Activated CD8-positive, alpha-beta memory T cell treated with anti-CD3 and anti-CD28 coated beads, Interleukin-2, amount 10 ng/mL, durations not matched to agents 7 days and 5 days (primary cell): ENCODE measurements around the gene HMCN1. TPM values are rescaled to one million over a fixed set of nuclear protein-coding genes. Genes with fewer than 3 reads are reported as not detected.
A peak's percentile ranks its signal among the peaks of the same experiment; 100 is the strongest.

Experiments used
- ATAC-seq: fragments of 150-1000 bp; cut with Tn5 transposase; one replicate; pipeline ENCODE4 v1.10.0; 2021; ENCODE audit warnings: moderate library complexity
- CTCF ChIA-PET: fragments of 350-600 bp; sonication (Branson Sonifier 250); formaldehyde crosslinking; loops from one replicate; lab custom pipeline; 2021; ENCODE audit warnings: antibody characterized with exemption; lab: Charles Lee
- DNase-seq: peaks from one replicate; pipeline ENCODE4 v3.0.0-alpha.2; 2020
- H3K27ac Mint-ChIP-seq: one replicate; pipeline ENCODE4 v1.8.0; 2021; ENCODE audit warnings: mild to moderate bottlenecking, mixed read lengths
- H3K27me3 Mint-ChIP-seq: one replicate; pipeline ENCODE4 v1.8.0; 2021; ENCODE audit warnings: mixed read lengths
- H3K36me3 Mint-ChIP-seq: one replicate; pipeline ENCODE4 v1.8.0; 2021; ENCODE audit warnings: mild to moderate bottlenecking, mixed read lengths
- H3K4me1 Mint-ChIP-seq: one replicate; pipeline ENCODE4 v1.8.0; 2021; ENCODE audit warnings: mixed read lengths
- H3K4me3 Mint-ChIP-seq: one replicate; pipeline ENCODE4 v1.8.0; 2021; ENCODE audit warnings: mild to moderate bottlenecking, moderate library complexity, mixed read lengths
- H3K9me3 Mint-ChIP-seq: one replicate; pipeline ENCODE4 v1.8.0; 2022; ENCODE audit warnings: low read depth, mixed read lengths
- total RNA-seq, 2 experiments: library from RNA; stranded (reverse); gene quantifications; one replicate each; pipeline ENCODE4 v1.2.3, GENCODE V29; 2021

The HMCN1 gene
- total RNA-seq, 2 experiments from 2014 or later = 0.06 to 0.28 TPM

DNA sequence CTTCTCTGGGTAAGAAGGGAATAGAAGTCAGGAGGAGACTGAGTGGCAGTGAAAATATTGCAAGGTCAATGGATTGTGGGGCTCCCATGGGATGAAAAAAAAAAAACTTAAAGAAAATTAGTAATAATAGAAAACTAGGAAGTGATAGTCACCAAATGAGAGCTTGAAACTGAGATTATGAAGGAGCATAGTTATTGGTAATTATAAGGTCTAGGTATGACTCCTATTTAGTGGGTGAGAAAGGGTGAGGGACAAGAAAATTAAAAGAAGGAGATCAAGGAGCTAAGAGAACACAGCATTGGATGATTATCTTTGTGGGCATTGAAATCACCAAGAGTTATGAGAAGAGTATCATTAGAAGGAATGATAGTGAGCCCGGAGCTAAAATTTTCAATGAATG lies 339.5 kb downstream of the HMCN1 start:
- Mint-ChIP-seq H3K27me3 (peaks cover 13% of the 10 kb centered on the region), H3K36me3 (no peaks in the 10 kb centered on the region), H3K4me1 (peaks cover 7% of the 10 kb centered on the region), H3K4me3 (no peak overlapping the region), H3K27ac (no peak overlapping the region), H3K9me3 (no peaks in the 10 kb centered on the region)
- DNase-seq = no peak
- no peak for ATAC-seq
- CTCF ChIA-PET = no interaction called here

DNA sequence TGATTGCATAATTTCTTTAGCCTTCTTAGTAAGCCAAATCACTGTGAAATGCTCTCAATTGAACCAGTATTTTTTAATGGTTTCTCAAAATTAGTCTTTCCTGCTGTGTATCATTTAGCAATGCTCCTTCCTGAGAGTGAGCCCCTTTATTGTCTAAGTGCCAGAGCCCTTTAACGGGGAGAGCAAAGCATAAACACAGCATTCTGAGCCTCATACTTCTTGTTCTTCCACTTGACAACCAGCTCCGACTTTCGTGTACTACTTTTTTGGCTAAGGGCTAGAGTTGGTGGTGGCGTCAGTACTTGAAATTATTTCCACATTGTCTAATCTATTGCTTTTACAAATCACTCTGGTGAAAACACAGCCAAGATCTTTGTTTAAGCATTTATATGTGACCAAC lies 341.8 kb downstream of the HMCN1 start:
- no peak for ATAC-seq
- Mint-ChIP-seq H3K9me3 (no peaks in the 10 kb centered on the region), H3K4me1 (peaks cover 7% of the 10 kb centered on the region), H3K27me3 (peaks cover 7% of the 10 kb centered on the region), H3K36me3 (no peaks in the 10 kb centered on the region), H3K27ac (no peak overlapping the region), H3K4me3 (no peak overlapping the region)
- no peak for DNase-seq
- CTCF ChIA-PET = no interaction called here

DNA sequence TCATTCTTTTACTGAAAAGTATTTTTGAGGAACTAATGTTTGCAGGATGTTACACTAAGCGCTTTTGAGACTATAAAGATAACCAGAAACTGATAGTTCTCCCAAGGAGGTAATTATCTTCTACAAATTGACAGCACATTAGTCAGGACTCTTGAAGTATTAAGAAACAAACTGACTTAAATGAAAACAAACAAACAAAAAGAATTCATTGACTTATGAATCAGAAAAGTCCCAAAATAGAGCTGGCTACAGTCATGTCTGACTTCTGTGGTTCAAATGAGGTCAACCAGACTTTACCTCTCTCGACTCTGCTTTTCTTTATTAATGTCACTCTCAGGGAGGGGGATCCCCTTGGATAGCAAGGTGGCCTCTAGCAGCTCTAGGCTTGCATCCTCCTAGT lies 344.1 kb downstream of the HMCN1 start:
- CTCF ChIA-PET = no interaction called here
- Mint-ChIP-seq H3K27ac (no peak overlapping the region), H3K27me3 (peaks cover 5% of the 10 kb centered on the region), H3K36me3 (no peaks in the 10 kb centered on the region), H3K4me3 (no peak overlapping the region), H3K4me1 (peaks cover 10% of the 10 kb centered on the region), H3K9me3 (no peaks in the 10 kb centered on the region)
- no peak for DNase-seq
- peak; percentile 57 for ATAC-seq

DNA sequence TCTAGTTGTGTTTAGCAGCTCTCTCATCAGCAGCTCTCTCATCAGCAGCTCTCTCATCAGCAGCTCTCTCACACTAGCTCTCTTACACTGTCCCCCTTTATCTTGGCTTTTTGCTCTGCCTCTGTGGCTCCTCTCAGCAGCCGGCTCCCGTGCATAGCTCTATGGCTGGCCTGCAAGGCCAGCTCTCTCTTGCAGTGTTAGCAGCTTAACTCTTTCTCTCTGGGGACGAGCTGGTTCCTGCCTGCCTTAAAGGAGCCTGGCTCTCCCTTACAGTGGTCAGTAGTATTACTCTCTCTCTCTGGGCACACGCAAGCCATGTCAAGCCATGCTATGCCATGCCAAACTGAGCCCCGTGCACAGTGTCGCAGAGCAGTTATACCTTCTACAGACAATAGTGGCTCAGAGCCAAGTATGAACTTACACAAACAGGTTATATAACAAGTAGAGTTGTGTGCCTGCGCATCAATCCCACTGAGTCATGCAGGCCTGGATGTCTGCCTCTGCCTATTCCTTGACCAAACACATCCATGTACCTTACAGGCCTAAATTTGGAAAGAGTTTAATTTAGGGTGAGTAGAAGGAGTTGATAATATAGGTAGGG lies 345.0 kb downstream of the HMCN1 start:
- DNase-seq (no peak), ATAC-seq (no peak)
- no peaks in the 10 kb centered on the region for H3K9me3 Mint-ChIP-seq
- H3K36me3 Mint-ChIP-seq = no peaks in the 10 kb centered on the region
- no peak overlapping the region for H3K27ac Mint-ChIP-seq
- CTCF ChIA-PET = no interaction called here
- H3K27me3 Mint-ChIP-seq = peaks cover 7% of the 10 kb centered on the region
- no peak overlapping the region for H3K4me3 Mint-ChIP-seq
- H3K4me1 Mint-ChIP-seq = peaks cover 10% of the 10 kb centered on the region

DNA sequence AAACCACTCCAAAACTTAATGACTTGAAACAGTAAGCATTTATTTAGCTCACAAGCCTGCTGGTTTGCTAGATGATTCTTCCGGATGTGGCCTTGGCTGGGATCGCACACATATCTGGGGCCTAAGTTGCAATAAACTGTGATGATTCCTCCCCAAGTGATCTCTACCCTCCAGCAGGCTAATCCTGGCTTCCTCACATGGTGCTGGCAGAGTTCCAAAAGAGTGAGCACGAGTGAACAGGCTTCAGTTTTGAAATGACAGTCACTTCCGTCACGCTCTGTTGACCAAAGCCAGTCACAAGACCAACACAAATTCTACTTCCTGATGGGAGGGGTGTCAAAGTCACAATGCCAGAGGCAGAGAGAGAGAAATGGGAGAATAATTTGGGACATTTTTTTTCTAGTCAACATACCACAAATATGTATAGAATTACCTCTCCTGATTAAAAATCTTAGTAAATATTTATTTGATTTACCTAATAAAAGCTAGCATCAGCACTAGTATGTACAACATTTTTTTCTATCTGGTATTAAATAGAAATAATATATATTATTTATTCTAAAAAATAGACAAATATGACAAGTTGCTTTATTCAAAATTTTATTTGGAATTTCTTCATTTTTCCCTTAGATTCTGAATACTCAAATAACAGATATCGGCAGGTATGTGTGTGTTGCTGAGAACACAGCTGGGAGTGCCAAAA lies 348.2 kb downstream of the HMCN1 start:
- peak; percentile 45 for DNase-seq
- Mint-ChIP-seq H3K27ac (no peak overlapping the region), H3K4me1 (peaks cover 10% of the 10 kb centered on the region), H3K36me3 (no peaks in the 10 kb centered on the region), H3K9me3 (no peaks in the 10 kb centered on the region), H3K4me3 (no peak overlapping the region), H3K27me3 (peaks cover 5% of the 10 kb centered on the region)
- ATAC-seq = no peak
- CTCF ChIA-PET = no interaction called here

DNA sequence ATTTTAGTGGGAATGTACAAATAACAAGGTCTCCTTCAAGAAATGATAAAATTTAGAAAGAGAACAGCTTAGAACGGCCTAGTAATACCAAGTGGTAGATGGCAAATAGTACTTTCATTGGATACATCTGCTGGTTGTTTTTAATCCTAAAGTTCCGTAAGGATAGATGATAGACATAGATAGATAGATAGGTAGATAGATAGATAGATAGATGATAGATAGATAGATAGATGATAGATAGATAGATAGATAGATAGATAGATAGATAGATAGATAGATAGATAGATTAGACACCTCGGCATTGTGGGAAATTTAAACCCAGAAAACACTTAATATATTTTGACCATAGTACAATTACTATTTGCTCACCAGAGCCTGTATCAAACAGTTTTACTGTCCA lies 352.4 kb downstream of the HMCN1 start:
- no peaks in the 10 kb centered on the region for H3K36me3 Mint-ChIP-seq
- CTCF ChIA-PET = no interaction called here
- peaks cover 2% of the 10 kb centered on the region for H3K27me3 Mint-ChIP-seq
- H3K9me3 Mint-ChIP-seq = no peaks in the 10 kb centered on the region
- no peak for ATAC-seq
- DNase-seq = no peak
- H3K4me3 Mint-ChIP-seq = no peak overlapping the region
- H3K27ac Mint-ChIP-seq = no peak overlapping the region
- peaks cover 3% of the 10 kb centered on the region for H3K4me1 Mint-ChIP-seq

DNA sequence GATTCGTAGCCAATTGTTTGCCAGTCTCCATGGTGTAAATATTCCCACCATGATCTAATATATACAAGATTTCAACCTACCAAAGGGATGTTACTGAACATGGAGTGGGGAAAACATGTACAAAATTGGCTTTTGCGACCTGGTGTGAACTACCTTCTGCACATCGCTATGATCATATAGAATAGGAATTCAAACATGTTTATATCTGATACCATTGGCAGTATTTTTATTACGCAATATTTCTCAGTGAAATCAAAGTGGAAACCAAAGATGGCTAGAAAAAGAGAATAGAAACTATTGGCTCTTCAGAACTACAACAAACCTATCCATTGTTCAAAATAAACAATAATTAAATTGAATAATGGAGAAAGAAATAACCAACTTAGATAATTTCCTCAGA lies 355.7 kb downstream of the HMCN1 start:
- DNase-seq (no peak), ATAC-seq (no peak)
- Mint-ChIP-seq H3K27ac (no peak overlapping the region), H3K4me1 (no peaks in the 10 kb centered on the region), H3K36me3 (no peaks in the 10 kb centered on the region), H3K27me3 (no peaks in the 10 kb centered on the region), H3K9me3 (no peaks in the 10 kb centered on the region), H3K4me3 (no peak overlapping the region)
- CTCF ChIA-PET = no interaction called here

DNA sequence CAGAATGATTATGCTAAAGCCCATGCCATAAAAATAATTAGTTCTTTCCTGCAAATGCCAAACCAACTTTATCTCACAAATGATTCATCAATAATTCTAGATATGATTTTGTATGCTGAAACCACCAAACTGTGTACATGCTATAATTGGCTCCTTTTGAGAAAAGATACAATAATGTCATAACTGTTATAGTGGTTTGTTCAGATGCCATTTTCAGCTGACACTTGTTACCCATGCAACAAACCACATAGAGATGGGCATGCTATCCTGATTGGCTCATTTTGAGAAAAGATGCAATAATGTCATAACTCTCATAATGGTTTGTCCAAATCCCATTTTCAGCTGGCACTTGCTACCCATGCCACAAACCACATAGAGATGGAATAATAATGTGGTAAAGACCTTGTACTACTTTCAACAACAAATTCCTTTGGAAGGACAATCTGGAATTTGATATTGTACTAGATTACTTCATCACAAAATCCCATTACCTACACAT lies 357.1 kb downstream of the HMCN1 start:
- Mint-ChIP-seq H3K9me3 (no peaks in the 10 kb centered on the region), H3K4me3 (no peak overlapping the region), H3K27ac (no peak overlapping the region), H3K27me3 (no peaks in the 10 kb centered on the region), H3K36me3 (no peaks in the 10 kb centered on the region), H3K4me1 (no peaks in the 10 kb centered on the region)
- DNase-seq (no peak), ATAC-seq (no peak)
- CTCF ChIA-PET = no interaction called here

DNA sequence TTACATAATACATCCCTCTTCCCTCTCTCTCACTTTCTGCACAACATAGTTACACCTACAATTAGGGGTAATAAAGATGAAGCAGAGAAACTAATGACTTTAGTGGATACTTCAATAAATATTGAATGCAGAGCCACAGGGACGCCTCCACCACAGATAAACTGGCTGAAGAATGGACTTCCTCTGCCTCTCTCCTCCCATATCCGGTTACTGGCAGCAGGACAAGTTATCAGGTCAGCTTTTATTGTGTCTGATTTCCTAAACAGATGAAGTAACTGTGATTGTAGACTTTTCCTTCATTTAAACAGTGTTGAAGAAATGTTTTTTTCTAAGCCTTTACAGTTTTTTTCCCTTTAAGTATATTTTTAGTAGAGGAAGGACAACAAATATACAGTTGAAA lies 359.2 kb downstream of the HMCN1 start:
- DNase-seq = no peak
- Mint-ChIP-seq H3K27ac (no peak overlapping the region), H3K36me3 (no peaks in the 10 kb centered on the region), H3K9me3 (no peaks in the 10 kb centered on the region), H3K4me1 (no peaks in the 10 kb centered on the region), H3K27me3 (no peaks in the 10 kb centered on the region), H3K4me3 (no peak overlapping the region)
- ATAC-seq = no peak
- CTCF ChIA-PET = no interaction called here

DNA sequence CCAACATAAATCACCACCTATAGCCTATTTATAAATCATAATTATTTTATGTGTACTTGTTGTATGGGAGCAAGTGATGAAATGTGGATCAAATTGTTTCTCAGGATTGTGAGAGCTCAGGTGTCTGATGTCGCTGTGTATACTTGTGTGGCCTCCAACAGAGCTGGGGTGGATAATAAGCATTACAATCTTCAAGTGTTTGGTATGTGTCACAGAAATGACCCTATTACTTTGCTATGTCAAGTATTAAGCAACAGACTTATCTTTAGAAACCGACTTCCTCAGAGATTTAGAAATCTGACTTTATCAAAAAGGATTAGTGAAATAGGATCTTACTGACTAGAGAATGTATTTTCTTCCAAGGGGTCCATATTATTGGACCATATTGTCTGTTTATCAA lies 360.0 kb downstream of the HMCN1 start:
- no peaks in the 10 kb centered on the region for H3K36me3 Mint-ChIP-seq
- no peak overlapping the region for H3K27ac Mint-ChIP-seq
- H3K4me1 Mint-ChIP-seq = no peaks in the 10 kb centered on the region
- CTCF ChIA-PET = no interaction called here
- DNase-seq (no peak), ATAC-seq (no peak)
- H3K9me3 Mint-ChIP-seq = no peaks in the 10 kb centered on the region
- H3K27me3 Mint-ChIP-seq = no peaks in the 10 kb centered on the region
- H3K4me3 Mint-ChIP-seq = no peak overlapping the region

DNA sequence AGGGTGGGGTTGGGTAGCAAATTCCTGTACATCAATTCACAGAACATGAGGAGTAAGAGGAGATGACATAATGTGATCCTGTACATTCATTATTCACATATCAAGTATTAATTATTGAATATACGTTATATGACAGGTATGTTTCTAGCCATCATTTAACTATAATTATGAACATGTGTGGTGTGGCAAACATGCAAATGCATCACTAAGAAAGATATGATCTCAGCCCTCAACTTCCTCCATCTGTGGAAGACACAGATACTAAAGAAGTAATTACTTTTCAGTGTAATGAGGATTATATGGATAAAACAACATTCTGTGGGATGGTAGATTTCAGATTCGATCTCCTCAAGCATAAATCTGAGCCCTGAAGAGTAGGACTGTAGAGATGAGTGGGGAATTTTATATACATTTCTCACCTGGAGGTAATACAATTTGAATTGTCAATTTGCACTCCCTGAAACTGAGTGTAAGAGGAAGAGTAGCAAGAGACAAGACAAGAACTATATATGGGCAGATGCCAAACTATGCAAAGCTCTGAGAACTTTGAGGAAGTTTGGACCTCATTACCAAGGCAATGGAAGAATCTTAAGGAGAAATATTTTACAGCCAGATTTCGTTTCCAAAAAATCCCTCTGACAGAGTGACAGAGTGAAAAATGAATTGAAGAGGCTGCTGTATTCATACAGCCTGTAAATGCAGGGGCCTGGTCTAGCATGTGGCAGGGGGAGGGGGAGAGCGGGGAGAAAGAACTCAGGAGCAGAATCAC lies 365.3 kb downstream of the HMCN1 start:
- CTCF ChIA-PET = no interaction called here
- H3K36me3 Mint-ChIP-seq = no peaks in the 10 kb centered on the region
- H3K9me3 Mint-ChIP-seq = no peaks in the 10 kb centered on the region
- no peaks in the 10 kb centered on the region for H3K27me3 Mint-ChIP-seq
- no peak overlapping the region for H3K27ac Mint-ChIP-seq
- no peak overlapping the region for H3K4me3 Mint-ChIP-seq
- no peaks in the 10 kb centered on the region for H3K4me1 Mint-ChIP-seq
- ATAC-seq = no peak
- no peak for DNase-seq

DNA sequence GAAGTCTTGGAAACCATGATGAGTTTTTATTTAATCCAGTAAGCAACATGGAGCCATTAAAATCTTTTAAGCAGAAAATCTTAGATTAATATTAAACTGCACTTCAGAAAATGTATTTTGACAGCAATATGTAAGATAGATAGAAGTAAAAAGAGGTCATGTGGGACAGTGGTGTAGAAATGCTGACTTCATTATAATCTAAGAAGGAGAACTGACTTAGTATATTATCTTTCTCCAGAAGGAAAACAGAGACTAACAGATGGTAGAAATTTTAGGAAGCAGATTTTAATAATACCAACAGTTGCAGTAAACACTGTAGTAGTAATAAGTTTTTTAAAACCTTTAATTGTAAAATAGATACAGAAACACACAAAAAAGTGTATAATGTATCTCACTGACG lies 367.9 kb downstream of the HMCN1 start:
- CTCF ChIA-PET = no interaction called here
- ATAC-seq = no peak
- Mint-ChIP-seq H3K4me3 (no peak overlapping the region), H3K27me3 (no peaks in the 10 kb centered on the region), H3K27ac (no peak overlapping the region), H3K4me1 (no peaks in the 10 kb centered on the region), H3K36me3 (no peaks in the 10 kb centered on the region), H3K9me3 (no peaks in the 10 kb centered on the region)
- DNase-seq = no peak

DNA sequence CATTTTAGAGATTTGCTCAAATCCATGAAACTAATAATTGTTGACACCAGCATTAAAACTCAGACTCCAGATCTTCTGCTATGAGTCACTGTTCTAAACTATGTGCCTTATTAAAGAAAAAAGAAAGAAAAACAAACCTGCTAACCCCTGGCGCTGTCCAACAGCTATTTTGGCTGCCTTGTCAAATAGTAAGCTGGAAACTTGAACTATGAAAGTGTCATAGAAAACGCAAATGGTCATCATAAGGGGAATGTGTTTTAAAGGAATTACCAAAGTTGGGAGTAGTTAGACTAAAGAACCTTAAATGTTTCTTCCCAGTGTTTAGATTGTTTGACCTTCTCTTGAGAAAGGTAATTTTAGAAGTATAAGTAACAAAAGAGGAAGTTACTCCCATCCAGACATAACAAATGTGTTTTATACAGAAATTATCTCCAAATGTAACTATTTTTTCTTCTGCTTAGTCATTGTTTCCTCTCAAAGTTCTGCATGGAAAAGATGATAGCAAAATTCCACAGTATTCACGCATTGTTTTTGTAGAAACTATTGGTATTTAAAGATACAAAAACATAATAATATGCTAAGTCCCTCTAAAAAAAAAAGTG lies 368.5 kb downstream of the HMCN1 start:
- Mint-ChIP-seq H3K4me1 (no peaks in the 10 kb centered on the region), H3K27ac (no peak overlapping the region), H3K27me3 (no peaks in the 10 kb centered on the region), H3K36me3 (no peaks in the 10 kb centered on the region), H3K9me3 (no peaks in the 10 kb centered on the region), H3K4me3 (no peak overlapping the region)
- ATAC-seq = no peak
- CTCF ChIA-PET = no interaction called here
- no peak for DNase-seq
